NCI-H1092 treated with DMSO at 0.1 percent for 48 hours (cell line): ENCODE results near the gene RNF227.

ENCODE experiments used
- DNase-seq: peaks from one replicate; lab custom pipeline; 2025; lab: John Stamatoyannopoulos, UW

The RNF227 gene

DNA sequence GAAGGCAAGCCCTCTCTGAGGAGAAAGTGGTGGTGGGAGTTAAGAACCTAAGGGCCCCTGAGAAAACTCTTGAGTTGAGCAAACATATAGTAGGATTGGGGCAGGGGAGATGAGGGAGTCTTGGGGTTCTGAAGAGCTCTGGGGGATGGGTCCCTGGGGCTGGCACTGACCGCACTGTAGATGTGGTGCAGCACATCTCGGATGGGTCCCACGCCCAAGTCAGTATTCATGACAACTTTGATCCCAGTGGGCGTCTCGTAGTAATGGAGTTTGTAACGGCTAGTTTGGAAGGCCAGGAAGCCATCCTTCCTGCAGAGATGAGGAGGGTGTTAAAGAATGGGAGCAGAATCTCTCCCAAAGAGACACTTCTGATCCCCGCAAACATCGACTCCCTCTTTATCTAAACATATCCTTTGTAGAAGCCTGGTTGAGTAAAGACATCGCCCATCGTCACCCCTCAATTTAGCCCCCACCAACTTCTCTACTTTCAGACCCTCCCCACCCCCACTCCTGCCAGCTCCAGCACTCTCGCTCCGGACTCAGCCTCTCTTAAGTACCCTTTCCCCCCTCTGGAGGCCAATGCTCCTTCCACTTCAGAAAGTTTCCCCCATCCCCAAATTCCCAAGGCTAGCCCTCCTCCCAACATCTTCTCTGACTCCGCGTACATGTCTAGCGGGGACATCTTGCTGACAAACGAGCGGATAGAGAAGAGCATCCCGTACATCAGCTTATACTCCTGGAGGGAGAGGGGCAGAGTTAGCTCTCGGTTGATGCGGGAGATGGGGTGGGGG lies 14.9 kb upstream of the RNF227 start:
- DNase-seq, result no peak

DNA sequence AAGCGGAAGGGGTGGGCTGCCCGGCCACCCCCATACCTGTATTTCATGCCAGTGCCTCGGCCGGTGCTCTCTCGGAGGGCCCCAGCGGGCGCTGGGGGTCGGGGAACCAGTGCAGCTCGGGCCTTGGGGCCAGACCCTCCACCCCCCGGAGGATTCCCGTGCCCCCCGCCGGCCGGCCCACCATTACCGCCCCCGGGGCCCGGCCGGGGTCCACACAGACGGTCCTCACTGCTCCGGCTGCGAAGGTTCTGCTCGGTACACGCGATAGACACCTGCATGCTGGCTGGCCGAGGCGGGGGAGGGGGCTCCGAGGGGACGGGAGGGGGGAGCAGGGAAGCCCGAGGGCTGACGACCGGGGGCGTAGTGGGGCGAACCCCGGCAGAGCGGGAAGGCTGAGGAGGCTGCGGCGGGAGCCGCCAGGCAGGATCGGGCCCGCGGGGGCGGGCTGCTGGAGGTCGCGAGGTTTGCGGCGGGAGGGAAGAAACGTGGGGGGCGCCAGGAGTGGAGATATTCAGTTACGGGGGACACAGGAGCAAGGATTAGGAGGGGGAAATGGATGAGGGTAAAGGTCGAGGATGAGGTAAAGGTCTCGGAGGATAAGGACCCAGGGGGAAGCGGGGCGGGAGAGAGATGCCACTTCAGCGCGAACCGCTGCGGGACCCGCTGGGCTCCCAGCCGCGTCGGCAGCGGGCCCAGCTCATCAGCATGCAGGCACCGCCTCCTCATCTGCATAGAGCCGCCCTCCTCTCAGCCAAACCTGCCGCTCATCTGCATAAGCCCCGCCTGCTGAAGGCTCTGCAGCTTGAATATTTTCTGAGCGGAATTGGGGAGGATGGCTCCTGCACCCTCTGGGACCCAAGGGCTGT lies 13.3 kb upstream of the RNF227 start, which contains the start of gene KCNAB3:
Gene KCNAB3, minus strand, starts transcription at position 699 of the 866 bp plus-strand sequence. Its CDS starts 421 bp downstream, at position 278.
- peak; percentile 69 for DNase-seq

DNA sequence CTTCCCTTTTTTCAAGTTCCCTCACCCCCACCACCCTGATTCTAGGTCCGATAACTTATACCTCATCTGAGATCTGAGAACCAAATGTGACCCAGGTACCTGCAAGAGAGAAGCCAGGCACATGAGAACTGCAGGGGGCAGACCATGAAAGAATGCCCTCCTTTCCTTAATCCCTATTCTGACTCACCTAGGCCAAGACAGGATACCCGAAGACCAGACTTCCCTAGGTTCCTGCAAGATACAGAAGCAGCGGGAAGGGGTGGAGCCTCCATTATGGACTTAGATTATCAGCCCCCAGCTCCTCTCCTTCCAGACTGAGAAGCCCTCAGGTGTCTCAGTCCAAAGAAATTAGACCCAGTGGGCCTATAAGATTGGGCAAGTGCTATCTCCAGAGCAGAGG lies 11.5 kb upstream of the RNF227 start:
- no peak for DNase-seq

DNA sequence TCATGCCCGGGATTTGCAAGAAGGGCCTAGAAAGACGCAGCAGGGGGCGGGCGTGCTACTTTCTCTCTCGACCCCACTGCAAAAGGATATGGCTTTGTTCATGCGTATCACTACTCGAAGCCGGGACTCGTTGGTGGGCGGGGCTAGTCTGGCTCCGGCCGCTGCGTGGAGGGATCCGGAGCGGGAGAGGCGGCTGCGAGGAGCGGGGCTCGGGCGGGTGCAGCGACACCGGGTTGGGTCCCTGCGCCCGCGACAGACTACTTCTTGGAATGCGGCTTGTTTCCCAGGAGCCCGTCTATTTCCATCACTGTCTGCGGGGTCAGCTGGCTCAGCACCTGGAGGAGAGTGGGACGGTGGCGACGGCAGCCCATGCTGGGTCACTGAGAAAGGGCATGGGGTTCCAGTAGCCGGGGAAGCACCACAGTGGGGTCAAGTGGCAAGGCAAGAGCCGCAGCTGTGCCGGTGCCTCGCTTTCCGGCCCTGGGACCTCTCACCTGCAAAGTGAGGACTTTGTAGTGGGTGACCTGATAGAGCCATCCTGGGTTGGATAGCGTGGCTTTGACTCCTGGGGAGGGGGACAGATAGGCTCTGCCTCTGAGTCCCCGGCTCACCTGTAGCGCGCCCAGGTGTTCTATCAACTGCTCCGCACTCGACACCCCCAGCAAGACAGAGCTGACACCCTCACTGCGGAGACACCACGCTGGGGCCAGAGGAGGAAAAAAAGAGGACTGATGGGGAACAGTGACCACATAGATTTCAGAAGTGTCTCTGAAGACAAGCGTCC lies 6.9 kb upstream of the RNF227 start:
- no peak for DNase-seq

DNA sequence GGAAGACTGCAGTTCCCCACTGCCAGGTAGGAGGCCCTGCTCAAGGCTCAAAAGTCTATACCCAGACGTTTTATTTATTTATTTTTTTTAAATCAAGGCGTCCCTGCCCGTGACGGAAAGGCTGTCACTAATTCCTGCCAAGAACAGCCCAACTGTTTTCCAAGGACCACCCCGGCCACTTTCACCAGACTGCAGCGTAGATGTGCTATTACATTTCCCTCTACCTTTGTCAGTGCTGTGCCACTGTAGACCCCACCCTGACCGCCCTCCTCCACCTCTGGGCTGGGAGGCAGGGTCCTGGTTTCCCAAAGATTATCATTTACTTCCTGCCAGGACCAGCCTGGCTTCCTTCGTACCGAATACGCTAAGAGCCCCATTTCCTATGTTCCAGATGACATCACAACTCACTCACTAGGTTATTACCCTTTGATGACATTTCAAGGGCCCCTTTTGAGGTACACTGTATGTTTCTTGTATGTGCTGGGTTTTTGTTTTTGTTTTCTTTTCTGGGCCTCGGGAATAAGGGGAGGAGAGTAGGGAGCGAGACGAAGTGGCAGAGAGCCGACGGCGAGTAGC lies 6.3 kb upstream of the RNF227 start:
- no peak for DNase-seq

DNA sequence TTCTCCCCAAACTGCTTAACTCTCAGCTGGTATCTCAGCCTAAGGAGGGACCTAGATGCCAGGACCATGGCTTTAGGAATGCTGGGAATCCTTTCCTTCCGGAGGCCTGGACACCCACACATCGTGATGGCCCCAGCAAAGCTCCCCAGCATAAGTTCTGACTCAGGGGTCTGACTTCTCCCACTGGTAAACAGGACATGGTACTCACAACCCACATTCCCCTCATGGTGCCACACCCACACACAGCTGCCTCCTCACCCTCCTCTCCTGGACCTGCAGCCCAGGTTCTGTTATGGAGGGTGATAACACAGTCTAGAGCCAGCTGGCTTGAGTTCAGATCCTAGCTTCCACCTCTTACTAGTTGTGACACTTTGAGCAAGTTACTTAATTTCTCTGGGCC lies 719 bp upstream of the RNF227 start:
- DNase-seq, result no peak

DNA sequence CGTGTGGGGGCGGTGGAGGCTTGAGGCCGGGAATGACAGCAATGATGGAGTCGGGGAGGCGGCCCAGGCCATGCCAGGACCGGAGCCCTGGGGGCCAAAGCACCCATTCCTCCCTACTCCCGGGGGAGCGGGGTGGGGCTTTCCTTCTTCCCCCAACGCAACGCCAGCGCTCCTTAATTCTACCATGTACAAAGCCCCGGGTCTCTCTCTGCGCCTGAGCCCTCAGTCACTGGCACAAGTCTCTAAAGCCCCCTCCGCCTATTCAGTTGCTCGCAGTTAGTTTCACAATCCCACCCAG lies 245 bp upstream of the RNF227 start:
- peak; percentile 32 for DNase-seq

DNA sequence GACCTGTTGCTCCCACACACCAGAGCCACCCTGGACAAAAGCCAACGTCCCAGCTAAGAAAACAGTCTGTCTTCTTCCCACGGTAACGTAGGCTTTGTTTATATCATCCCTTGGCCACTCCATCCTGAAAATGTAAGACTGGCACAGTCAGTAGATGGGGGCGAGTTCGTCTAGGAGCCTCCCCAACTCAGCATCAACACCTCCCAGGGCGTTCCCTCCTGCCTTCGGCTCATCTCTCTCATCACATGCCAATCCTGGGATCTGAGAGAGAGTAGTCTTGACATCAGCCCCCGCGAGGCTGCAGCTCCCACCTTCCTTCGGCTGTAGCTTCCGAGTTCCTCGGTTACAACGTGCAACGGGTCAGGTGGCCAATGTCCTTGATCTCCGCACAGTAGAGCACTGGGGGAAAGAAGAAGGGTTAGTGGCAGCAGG lies 894 bp downstream of the RNF227 start:
- no peak for DNase-seq

DNA sequence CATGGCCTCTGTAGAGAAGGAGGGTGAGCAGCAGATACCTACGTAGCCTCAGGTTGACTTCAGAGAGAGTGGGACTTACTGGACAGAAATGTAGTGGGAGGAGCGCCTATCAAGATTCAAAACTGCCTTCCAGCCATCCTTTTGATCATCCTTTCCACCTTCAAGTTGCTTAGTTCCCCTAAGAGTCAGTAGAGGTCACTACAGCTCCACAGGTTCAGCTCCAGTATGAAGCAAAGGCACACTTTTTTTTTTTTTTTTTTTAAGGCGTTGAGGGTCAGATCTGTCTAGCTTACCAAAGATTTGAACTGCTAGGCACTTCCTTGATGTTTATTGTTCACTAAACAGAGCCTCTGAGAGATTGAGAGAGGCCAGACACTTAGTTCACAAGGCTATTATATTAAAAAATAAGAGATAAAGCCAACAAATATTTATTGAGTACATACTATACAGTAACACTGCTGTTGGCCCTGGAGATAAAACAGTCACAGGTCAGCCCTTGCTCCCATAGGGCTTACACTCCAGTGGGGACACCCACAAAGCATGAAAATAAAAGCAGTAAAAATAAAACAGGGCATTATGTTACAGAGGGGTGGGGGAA lies 3.1 kb downstream of the RNF227 start:
- DNase-seq, result peak; percentile 28

DNA sequence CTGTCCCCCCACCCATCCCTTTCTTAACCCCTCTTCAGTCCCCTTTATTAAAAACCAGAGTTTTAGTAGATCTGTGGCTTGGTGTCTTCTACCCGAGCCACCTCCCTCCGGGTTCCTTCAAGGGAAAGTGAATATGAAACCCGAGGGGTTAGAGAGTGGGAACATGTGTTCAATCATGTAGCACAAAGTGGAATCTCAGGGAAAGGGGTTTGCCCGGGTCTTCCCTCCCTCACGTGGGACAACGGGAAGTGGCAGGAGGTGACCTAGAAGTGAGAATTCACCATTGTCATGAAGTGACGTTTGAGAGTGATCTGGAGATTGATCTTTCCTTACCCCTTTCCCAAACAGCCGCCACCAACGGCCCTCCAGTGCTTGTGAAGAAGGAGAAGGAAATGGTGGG lies 5.0 kb downstream of the RNF227 start:
- DNase-seq, result no peak

DNA sequence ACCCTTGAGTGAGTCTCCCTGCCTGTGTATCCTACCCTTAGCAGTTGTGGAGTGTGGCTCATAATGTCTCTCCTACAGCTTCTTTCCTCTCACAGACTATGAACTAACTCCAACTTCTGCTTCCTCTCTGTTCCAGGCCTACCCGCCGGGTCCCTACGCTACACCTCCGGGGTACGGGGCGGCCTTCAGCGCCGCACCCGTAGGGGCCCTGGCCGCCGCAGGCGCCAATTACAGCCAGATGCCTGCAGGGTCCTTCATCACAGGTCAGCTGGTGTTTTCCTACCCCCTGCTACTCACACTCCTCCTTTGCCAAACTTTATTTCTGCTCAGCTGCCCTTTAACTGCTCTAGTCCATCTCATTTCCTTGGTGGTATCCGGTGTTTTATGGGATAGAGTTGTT lies 5.4 kb downstream of the RNF227 start:
- no peak for DNase-seq

DNA sequence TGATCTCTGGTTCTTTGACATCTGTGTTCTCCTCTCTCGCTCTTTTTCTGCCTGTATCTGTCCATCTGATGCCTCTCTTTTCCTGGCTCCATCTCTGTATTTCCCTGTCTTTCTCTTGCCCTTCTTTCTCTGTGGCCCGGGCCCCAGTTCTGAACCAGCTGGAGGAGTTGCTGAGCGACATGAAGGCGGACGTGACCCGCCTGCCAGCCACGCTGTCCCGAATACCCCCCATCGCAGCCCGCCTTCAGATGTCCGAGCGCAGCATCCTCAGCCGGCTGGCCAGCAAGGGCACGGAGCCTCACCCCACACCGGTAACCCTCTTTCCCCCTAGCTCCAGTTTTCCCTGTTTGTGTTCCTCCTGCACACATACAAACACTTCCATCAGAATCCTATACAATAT lies 5.8 kb downstream of the RNF227 start:
- DNase-seq, result no peak

DNA sequence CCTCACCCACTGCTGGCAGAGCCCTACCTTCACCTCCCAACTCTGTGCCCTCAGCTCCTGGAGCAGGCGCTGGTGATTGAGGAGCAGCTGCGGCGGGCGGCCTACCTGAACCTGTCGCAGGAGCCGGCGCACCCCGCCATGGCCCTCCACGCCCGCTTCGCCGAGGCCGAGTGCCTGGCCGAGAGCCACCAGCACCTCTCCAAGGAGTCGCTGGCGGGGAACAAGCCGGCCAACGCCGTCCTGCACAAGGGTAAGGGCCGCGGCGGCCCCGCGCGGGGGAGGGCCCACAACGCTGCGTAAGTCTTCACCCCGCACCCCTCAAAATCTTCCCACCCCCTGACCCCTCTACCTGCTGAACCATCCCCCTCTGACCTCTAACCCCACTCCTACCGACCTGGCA lies 7.0 kb downstream of the RNF227 start:
- DNase-seq, result no peak

DNA sequence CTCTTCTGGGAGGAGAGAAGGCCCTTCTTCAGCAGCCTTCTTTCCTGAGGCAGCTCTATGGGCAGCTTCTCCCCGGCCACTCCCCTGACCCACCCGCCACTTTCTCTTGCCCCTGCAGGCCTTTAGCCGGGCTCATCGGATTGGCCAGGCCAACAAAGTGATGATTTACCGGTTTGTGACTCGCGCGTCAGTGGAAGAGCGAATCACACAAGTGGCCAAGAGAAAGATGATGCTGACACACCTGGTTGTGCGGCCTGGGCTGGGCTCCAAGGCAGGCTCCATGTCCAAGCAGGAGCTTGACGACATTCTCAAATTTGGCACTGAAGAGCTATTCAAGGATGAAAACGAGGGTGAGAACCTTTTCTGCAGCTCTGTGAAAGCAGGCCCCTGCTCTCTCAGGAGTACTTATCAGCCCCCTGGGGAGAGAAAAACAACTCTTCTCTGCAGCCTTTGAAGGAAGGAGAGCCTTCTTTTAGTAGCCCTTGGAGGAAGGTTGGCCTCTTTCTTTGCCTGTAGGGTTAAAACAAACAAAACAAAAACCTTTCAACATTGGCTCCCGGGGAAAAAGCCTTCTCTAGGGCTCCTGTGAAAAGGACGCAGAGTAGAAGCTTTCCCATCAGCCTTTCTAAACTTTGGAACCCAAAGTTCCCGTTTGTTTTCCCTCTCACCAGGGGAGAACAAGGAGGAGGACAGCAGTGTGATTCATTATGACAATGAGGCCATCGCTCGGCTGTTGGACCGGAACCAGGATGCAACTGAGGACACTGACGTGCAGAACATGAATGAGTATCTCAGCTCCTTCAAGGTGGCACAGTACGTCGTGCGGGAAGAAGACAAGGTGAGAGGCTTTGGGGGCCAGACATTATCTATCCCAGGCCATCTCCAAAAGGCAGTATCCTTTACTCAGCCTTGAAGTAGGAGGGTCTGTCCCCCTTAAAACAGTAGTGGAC lies 12.7 kb downstream of the RNF227 start:
- no peak for DNase-seq

DNA sequence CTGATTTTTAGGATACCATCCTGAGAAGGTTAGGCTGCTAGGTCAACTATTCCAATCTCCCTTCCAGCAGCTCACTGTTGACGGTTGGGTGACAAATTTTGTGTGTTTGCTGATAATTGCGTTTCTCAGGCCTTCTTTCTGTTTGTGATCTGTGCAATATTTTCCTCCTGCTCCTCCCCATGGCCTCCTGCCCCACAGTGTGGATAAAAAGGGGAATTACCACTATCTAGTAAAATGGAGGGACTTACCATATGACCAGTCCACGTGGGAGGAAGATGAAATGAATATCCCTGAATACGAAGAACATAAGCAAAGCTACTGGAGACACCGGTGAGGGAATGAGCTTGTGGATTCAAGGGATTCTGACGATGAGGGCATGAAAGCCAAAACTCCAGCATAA lies 18.3 kb downstream of the RNF227 start:
- no peak for DNase-seq

DNA sequence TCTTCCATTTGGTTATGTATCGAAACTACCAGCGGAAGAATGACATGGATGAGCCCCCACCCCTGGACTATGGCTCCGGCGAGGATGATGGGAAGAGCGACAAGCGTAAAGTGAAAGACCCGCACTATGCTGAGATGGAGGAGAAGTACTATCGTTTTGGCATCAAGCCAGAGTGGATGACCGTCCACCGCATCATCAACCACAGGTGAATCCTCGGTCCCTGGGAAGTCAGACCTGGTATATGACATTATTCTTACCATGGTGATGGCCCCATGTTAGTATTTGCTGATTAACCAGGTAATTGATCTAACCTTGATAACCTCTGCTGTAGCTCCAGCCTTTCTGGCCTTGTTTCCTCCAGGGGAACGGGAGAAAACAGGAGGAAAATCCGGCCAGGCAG lies 19.0 kb downstream of the RNF227 start:
- DNase-seq, result no peak

DNA sequence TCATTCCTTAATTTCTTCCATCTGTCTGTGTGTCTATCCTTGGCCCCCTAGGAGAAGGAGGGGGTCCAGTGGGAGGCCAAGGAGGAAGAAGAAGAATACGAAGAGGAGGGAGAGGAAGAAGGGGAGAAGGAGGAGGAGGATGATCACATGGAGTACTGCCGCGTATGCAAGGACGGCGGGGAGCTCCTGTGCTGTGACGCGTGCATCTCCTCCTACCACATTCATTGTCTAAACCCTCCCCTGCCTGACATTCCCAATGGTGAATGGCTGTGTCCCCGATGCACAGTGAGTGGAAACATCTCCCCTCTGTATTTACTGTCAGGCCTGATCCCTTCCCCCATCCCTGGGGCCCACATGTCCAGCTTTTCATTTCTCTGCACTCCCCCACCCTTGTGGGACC lies 21.2 kb downstream of the RNF227 start:
- no peak for DNase-seq

DNA sequence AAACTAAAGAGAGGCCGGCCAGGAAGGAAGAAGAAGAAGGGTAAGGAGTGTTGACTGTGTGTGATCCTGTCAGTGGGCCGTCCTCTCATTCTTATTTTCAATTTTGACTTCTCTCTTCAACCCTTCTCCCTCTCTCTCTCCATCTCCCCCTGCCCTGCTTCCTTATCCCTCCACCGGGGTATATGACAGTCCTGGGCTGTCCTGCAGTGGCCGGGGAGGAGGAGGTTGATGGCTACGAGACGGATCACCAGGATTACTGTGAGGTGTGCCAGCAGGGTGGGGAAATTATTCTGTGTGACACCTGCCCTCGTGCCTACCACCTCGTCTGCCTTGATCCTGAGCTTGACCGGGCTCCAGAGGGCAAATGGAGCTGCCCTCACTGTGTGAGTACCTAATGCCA lies 21.9 kb downstream of the RNF227 start:
- DNase-seq, result no peak

DNA sequence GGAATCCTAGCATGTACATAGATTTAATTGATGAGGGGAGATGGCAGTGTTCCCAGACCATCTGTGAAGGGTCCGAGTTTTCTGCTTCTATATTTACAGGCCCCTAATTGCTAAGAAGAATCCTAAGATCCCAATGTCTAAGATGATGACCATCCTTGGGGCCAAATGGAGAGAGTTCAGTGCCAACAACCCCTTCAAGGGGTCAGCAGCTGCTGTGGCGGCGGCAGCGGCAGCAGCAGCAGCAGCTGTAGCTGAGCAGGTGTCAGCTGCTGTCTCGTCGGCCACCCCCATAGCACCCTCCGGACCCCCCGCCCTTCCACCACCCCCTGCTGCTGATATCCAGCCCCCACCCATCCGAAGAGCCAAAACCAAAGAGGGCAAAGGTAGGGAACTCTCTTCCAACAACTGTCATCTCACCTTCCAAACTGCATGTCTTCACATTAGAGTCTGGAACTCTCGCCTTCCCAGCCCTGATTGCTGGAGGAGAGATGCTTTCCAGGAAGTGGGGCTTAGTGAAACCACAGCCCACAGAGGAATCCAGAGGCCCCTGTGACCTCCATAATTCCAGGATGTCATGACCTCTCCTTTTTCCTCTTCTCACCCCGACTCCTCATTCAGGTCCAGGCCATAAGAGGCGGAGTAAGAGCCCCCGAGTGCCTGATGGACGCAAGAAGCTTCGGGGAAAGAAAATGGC lies 22.8 kb downstream of the RNF227 start:
- peak; percentile 25 for DNase-seq
